Gastroesophageal sphincter (tissue), 4 donors: ENCODE results near the gene TMEM147. TPM values are rescaled to one million over a fixed set of nuclear protein-coding genes. Genes with fewer than 3 reads are reported as not detected.

Experiments used
- ATAC-seq: fragments of 150-250 bp; one replicate; pipeline ENCODE4 v1.9.1; 2016; ENCODE audit warnings: mild to moderate bottlenecking, moderate library complexity
- H3K27ac ChIP-seq, 4 donors: fragments of 200-600 bp; sonication (generic) in 3 of 4; 1 replicate in 3 of 4; 2 replicates in 1 of 4; pipeline ENCODE4 v1.5.1; 2016 to 2019
- H3K27me3 ChIP-seq: fragments of 200-600 bp; sonication (generic); one replicate; pipeline ENCODE4 v1.5.1; 2019
- H3K36me3 ChIP-seq, 2 donors: fragments of 200-600 bp; sonication (generic); one replicate each; pipeline ENCODE4 v1.5.1; 2019; ENCODE audit warnings: control low read depth in 1 of 2
- H3K4me1 ChIP-seq, 3 donors: fragments of 200-600 bp; sonication (generic); 1 replicate in 2 of 3; 2 replicates in 1 of 3; pipeline ENCODE4 v1.5.1; 2016 to 2019; ENCODE audit warnings: control low read depth in 2 of 3
- H3K4me3 ChIP-seq, 2 donors: fragments of 200-600 bp; sonication (generic); one replicate each; pipeline ENCODE4 v1.5.1; 2019; ENCODE audit warnings: mild to moderate bottlenecking in 1 of 2, moderate library complexity in 1 of 2
- H3K9me3 ChIP-seq, 3 donors: fragments of 200-600 bp; sonication (generic); one replicate each; pipeline ENCODE4 v1.5.1; 2017 to 2019; ENCODE audit warnings: control low read depth in 2 of 3
- EP300 ChIP-seq: sonication (generic); formaldehyde crosslinking; IDR thresholded peaks from one replicate; pipeline ENCODE4 v1.6.1; 2017; ENCODE audit warnings: antibody characterized with exemption, mild to moderate bottlenecking
- POLR2A ChIP-seq, 2 donors: fragments of 450-650 bp; IDR thresholded peaks; one replicate each; pipeline ENCODE4 v1.6.1; 2017; ENCODE audit warnings: antibody characterized with exemption in 2 of 2, mild to moderate bottlenecking in 2 of 2, moderate library complexity in 1 of 2
- POLR2AphosphoS5 ChIP-seq: sonication (generic); formaldehyde crosslinking; IDR thresholded peaks from one replicate; pipeline ENCODE4 v1.6.1; 2017; ENCODE audit warnings: antibody characterized with exemption
- WGBS, 2 donors: methylation state at CpG; one replicate each; pipeline ENCODE4 v1.1.5; 2018; ENCODE audit warnings: low coverage in 1 of 2; 5-methylcytosine and 5-hydroxymethylcytosine counted together
- total RNA-seq, 4 donors: library from RNA; depleted of rRNA; stranded (reverse); fragments of >200 nt; gene quantifications; one replicate each; pipeline ENCODE4 v1.1.0, GENCODE V29; 2016
- TF ChIP-seq, protein P1 (sequence below), 4 experiments: fragments of 200-600 bp in 2 of 4; fragments of 450-650 bp in 2 of 4; sonication (generic) in 1 of 4; IDR thresholded peaks; one replicate each; pipeline ENCODE4 v1.5.1; 2017 to 2019; ENCODE audit warnings: antibody characterized with exemption in 4 of 4, mild to moderate bottlenecking in 2 of 4, moderate library complexity in 2 of 4

Gene TMEM147
- total RNA-seq, 4 donors from 2014 or later = 60.0 to 82.6 (median 64.1) TPM

DNA sequence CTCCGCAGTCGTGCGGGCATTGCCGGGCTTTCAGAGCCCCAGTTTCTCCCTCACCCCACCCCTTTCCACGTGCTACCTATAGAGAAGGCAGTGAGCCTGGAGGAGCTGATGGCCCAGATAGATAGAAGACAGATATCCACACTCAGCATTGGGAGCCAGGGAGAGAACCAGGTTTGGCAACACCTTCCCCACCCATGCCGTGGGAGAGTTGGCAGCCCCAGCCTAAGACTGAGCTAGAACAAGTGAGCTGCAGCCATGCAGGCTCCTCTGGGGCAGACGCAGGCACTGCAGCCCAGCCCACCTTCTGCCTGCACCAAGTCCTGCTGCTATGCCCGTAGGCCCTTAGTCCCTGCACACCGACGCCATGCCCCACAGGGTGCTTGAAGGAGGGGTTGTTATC lies 44.8 kb upstream of the TMEM147 start:
- peaks cover 16% of the 10 kb centered on the region for H3K27me3 ChIP-seq
- no peak overlapping the region for H3K27ac ChIP-seq
- peaks cover 0 to 3% (median 0%) of the 10 kb centered on the region in 3 donors for H3K4me1 ChIP-seq
- ATAC-seq = no peak
- no peak for TF ChIP-seq POLR2A (IDR thresholded peaks at IDR 0.05)
- TF ChIP-seq EP300 = no peak
- TF ChIP-seq, protein P1, sequence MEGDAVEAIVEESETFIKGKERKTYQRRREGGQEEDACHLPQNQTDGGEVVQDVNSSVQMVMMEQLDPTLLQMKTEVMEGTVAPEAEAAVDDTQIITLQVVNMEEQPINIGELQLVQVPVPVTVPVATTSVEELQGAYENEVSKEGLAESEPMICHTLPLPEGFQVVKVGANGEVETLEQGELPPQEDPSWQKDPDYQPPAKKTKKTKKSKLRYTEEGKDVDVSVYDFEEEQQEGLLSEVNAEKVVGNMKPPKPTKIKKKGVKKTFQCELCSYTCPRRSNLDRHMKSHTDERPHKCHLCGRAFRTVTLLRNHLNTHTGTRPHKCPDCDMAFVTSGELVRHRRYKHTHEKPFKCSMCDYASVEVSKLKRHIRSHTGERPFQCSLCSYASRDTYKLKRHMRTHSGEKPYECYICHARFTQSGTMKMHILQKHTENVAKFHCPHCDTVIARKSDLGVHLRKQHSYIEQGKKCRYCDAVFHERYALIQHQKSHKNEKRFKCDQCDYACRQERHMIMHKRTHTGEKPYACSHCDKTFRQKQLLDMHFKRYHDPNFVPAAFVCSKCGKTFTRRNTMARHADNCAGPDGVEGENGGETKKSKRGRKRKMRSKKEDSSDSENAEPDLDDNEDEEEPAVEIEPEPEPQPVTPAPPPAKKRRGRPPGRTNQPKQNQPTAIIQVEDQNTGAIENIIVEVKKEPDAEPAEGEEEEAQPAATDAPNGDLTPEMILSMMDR (IDR thresholded peaks at IDR 0.05) = no peak
- no peak for TF ChIP-seq POLR2AphosphoS5
- no peak overlapping the region for H3K4me3 ChIP-seq
- no peaks in the 10 kb centered on the region for H3K9me3 ChIP-seq
- WGBS, 2 donors = 40% methylated on average over 1 of the region's 10 CpGs; no CpG with 5 or more reads in 1 of the 2 donors
- no peaks in the 10 kb centered on the region for H3K36me3 ChIP-seq

DNA sequence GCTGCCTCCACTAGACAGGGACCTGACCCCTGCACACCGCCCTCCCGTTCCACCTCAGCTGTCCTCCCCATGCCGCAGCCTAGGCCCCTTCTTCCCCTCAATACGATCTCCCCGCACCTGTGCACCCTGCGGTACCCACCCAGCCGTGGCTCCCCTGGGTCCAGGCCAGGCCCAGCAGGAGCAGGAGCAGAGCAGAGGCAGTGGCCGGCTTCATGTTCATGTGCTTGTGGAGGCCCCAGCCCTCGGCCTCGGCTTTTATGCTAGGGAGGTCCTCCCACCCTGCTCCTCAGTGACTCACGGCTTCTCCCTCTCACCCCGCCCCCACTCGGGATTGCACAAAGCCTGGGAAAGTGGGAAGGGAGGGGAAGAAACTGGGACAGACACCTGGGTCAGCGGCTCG lies 43.7 kb upstream of the TMEM147 start:
- Histone ChIP-seq H3K4me3 (no peak overlapping the region), H3K4me1 (no peaks in the 10 kb centered on the region), H3K36me3 (no peaks in the 10 kb centered on the region), H3K27me3 (peaks cover 20% of the 10 kb centered on the region), H3K27ac (no peak overlapping the region), H3K9me3 (no peaks in the 10 kb centered on the region)
- ATAC-seq = no peak
- no peak for TF ChIP-seq EP300
- TF ChIP-seq POLR2AphosphoS5 = no peak
- no peak for TF ChIP-seq POLR2A (IDR thresholded peaks at IDR 0.05)
- TF ChIP-seq, protein P1 (IDR thresholded peaks at IDR 0.05) = no peak
- WGBS, 2 donors = 81 to 100% methylated on average over 3 of the region's 15 CpGs

DNA sequence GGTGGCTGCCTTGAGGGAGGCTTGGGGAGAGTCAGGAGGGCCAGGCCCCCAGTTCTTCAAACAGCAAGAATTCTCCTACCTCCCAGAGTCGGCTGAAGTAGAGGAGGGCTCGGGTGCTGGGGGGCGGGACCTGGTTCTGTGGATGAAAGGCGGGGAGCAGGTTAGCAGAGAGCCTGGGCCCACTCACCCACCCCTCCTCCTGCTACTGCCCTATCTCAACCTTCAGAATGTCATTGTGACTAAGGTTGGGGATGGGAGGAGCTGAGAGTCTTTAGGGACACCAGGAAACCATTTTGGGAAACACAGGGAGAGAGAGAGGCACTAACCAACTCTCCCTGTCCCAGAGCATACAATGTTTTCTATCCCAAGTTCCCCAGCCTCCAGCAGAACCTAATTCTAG lies 42.7 kb upstream of the TMEM147 start:
- Histone ChIP-seq H3K36me3 (no peaks in the 10 kb centered on the region), H3K4me3 (no peak overlapping the region), H3K4me1 (no peaks in the 10 kb centered on the region), H3K27me3 (peaks cover 29% of the 10 kb centered on the region), H3K27ac (no peak overlapping the region), H3K9me3 (no peaks in the 10 kb centered on the region)
- 82 to 100% methylated on average over 1 to 4 of the region's 4 CpGs for WGBS, 2 donors
- TF ChIP-seq EP300 = no peak
- no peak for TF ChIP-seq POLR2A (IDR thresholded peaks at IDR 0.05)
- TF ChIP-seq POLR2AphosphoS5 = no peak
- TF ChIP-seq, protein P1 (IDR thresholded peaks at IDR 0.05) = no peak
- no peak for ATAC-seq

DNA sequence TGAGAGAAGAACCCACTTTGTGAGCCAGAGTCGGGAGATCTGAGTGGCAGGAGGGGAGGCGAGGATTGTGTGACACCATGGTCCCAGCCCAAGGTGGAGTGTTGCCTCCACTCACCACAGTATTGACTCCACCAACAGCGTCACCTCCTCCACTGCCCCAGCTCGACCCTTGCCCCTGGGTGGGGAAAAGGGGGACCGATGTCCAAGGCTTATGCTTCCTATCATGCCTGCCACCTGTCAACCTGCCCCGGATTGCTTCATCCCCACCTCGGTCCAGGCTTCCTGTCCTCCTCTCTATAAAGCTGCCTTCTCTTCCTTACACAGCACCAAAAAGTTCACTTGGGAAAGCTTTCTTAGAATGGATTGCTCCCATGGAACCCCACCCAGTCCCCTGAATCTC lies 39.4 kb upstream of the TMEM147 start:
- TF ChIP-seq, protein P1 (IDR thresholded peaks at IDR 0.05) = no peak
- TF ChIP-seq EP300 (no peak), POLR2AphosphoS5 (no peak), POLR2A (IDR thresholded peaks at IDR 0.05) (no peak)
- H3K9me3 ChIP-seq = no peaks in the 10 kb centered on the region
- ATAC-seq = no peak
- peaks cover 55% of the 10 kb centered on the region for H3K27me3 ChIP-seq
- H3K36me3 ChIP-seq = no peaks in the 10 kb centered on the region
- no peak overlapping the region for H3K4me3 ChIP-seq
- 76 to 89% methylated on average over 5 to 7 of the region's 7 CpGs for WGBS, 2 donors
- H3K4me1 ChIP-seq = peaks cover 0 to 15% (median 0%) of the 10 kb centered on the region in 3 donors
- no peak overlapping the region for H3K27ac ChIP-seq

DNA sequence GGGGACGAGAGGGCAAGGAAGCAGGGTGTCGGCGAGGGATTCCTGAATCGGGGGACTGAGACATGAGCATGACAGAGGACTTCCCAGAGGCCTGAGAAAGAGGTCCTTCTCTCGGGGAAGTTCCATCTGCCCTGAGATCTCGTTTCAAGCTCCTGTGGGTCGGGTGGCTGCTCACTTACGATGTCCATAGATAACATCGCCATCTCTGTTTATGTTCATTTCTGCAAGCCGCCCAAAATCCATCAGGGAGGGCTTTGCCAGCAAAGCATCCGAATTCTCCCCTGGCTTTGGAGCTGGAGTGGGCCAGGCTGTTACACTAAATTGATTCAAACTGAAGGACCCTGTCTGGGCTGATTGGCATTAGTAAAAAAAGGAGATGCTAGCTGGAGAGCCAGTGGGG lies 37.9 kb upstream of the TMEM147 start:
- no peak for ATAC-seq
- Histone ChIP-seq H3K27me3 (peaks cover 60% of the 10 kb centered on the region), H3K36me3 (no peaks in the 10 kb centered on the region), H3K4me1 (peaks cover 0 to 15% (median 0%) of the 10 kb centered on the region in 3 donors), H3K27ac (no peak overlapping the region), H3K4me3 (no peak overlapping the region), H3K9me3 (no peaks in the 10 kb centered on the region)
- TF ChIP-seq EP300 = no peak
- TF ChIP-seq, protein P1 (IDR thresholded peaks at IDR 0.05) = no peak
- TF ChIP-seq POLR2A (IDR thresholded peaks at IDR 0.05) = no peak
- TF ChIP-seq POLR2AphosphoS5 = no peak
- WGBS, 2 donors = 62 to 84% methylated on average over 8 to 9 of the region's 11 CpGs
